ENCODE measurements around the gene LRRC8D. TPM values are rescaled to one million over a fixed set of nuclear protein-coding genes. Genes with fewer than 3 reads are reported as not detected.

The LRRC8D gene
- total RNA-seq, 2 donors from 2014 or later, result 8.5 to 49.6 TPM

- TF ChIP-seq CTCF (IDR thresholded peaks at IDR 0.05) (no peak), POLR2A (IDR thresholded peaks at IDR 0.05) (no peak), POLR2AphosphoS5 (IDR thresholded peaks at IDR 0.05) (no peak)
- 94% methylated on average over 2 of the region's 2 CpGs for WGBS
- DNase-seq (ENCODE audit: low spot score), result no peak
- H3K27ac ChIP-seq, result no peak overlapping the region
- H3K4me3 ChIP-seq, result no peak overlapping the region
- no peaks in the 10 kb centered on the region for H3K27me3 ChIP-seq (replicated peaks; ENCODE audit: insufficient read depth)
- no peaks in the 10 kb centered on the region for H3K9me3 ChIP-seq
- no peaks in the 10 kb centered on the region for H3K36me3 ChIP-seq
- H3K4me1 ChIP-seq (replicated peaks), result no peaks in the 10 kb centered on the region
- intact Hi-C loops (cut with DNase I), result no loop called here
Measured at GRCh38 chr1:89907727-89908212, 86.9 kb downstream of the LRRC8D start.

GRCh38 chr1:89908273-89908671, 87.4 kb downstream of the LRRC8D start:
- WGBS, result 97% methylated on average over 2 of the region's 2 CpGs
- no peaks in the 10 kb centered on the region for H3K4me1 ChIP-seq (replicated peaks)
- no peaks in the 10 kb centered on the region for H3K27me3 ChIP-seq (replicated peaks; ENCODE audit: insufficient read depth)
- H3K9me3 ChIP-seq, result no peaks in the 10 kb centered on the region
- H3K4me3 ChIP-seq, result no peak overlapping the region
- DNase-seq (ENCODE audit: low spot score), result no peak
- intact Hi-C loops (cut with DNase I), result no loop called here
- H3K27ac ChIP-seq, result no peak overlapping the region
- H3K36me3 ChIP-seq, result no peaks in the 10 kb centered on the region
- TF ChIP-seq POLR2AphosphoS5 (IDR thresholded peaks at IDR 0.05), result no peak

GRCh38 chr1:89908672-89909436, 88.0 kb downstream of the LRRC8D start:
- Histone ChIP-seq H3K9me3 (no peaks in the 10 kb centered on the region), H3K27me3 (replicated peaks; ENCODE audit: insufficient read depth) (no peaks in the 10 kb centered on the region), H3K4me1 (replicated peaks) (no peaks in the 10 kb centered on the region), H3K4me3 (no peak overlapping the region), H3K36me3 (no peaks in the 10 kb centered on the region), H3K27ac (no peak overlapping the region)
- intact Hi-C loops (cut with DNase I), result no loop called here
- TF ChIP-seq POLR2AphosphoS5 (IDR thresholded peaks at IDR 0.05), result no peak
- no peak for TF ChIP-seq CTCF (IDR thresholded peaks at IDR 0.05)
- DNase-seq (ENCODE audit: low spot score), result no peak
- WGBS, result 72% methylated on average over 5 of the region's 5 CpGs

GRCh38 chr1:89910268-89910667, 89.4 kb downstream of the LRRC8D start:
- TF ChIP-seq CTCF (IDR thresholded peaks at IDR 0.05) (no peak), POLR2AphosphoS5 (IDR thresholded peaks at IDR 0.05) (no peak), POLR2A (IDR thresholded peaks at IDR 0.05) (no peak)
- DNase-seq (ENCODE audit: low spot score), result no peak
- intact Hi-C loops (cut with DNase I), result no loop called here
- H3K4me3 ChIP-seq, result no peak overlapping the region
- no peak overlapping the region for H3K27ac ChIP-seq
- H3K27me3 ChIP-seq (replicated peaks; ENCODE audit: insufficient read depth), result no peaks in the 10 kb centered on the region
- H3K36me3 ChIP-seq, result no peaks in the 10 kb centered on the region
- H3K4me1 ChIP-seq (replicated peaks), result no peaks in the 10 kb centered on the region
- H3K9me3 ChIP-seq, result no peaks in the 10 kb centered on the region

GRCh38 chr1:89910780-89911179, 89.9 kb downstream of the LRRC8D start:
- H3K4me3 ChIP-seq, result no peak overlapping the region
- intact Hi-C loops (cut with DNase I), result no loop called here
- H3K4me1 ChIP-seq (replicated peaks), result no peaks in the 10 kb centered on the region
- H3K9me3 ChIP-seq, result no peaks in the 10 kb centered on the region
- WGBS, result 83% methylated on average over 2 of the region's 2 CpGs
- H3K27me3 ChIP-seq (replicated peaks; ENCODE audit: insufficient read depth), result no peaks in the 10 kb centered on the region
- TF ChIP-seq CTCF (IDR thresholded peaks at IDR 0.05) (no peak), POLR2A (IDR thresholded peaks at IDR 0.05) (no peak), POLR2AphosphoS5 (IDR thresholded peaks at IDR 0.05) (no peak)
- no peak for DNase-seq (ENCODE audit: low spot score)
- H3K27ac ChIP-seq, result no peak overlapping the region
- no peaks in the 10 kb centered on the region for H3K36me3 ChIP-seq
